ENCODE results near the gene TTI1. TPM values are rescaled to one million over a fixed set of nuclear protein-coding genes. Genes with fewer than 3 reads are reported as not detected.

TTI1 gene
- total RNA-seq, 1 experiment from 2014 or later: 37.4 TPM

- H3K9me3 Mint-ChIP-seq: no peaks in the 10 kb centered on the region
- H3K27ac Mint-ChIP-seq: no peak overlapping the region
- no peak for DNase-seq
Observed at GRCh38 chr20:38007526-38007925, 25.7 kb downstream of the TTI1 start.

More at GRCh38 chr20:38007526-38007925, 25.7 kb downstream of the TTI1 start:
- Histone ChIP-seq H3K4ac (ENCODE audit: low read depth, low read length) (no peak overlapping the region), H2AK5ac (ENCODE audit: insufficient read length, low read length) (no peak overlapping the region), H3K4me1 (ENCODE audit: insufficient read depth, low read length) (no peaks in the 10 kb centered on the region), H3K56ac (ENCODE audit: insufficient read length, low read depth, low read length) (no peak overlapping the region), H3K18ac (ENCODE audit: insufficient read length, low read depth, low read length) (no peak overlapping the region), H3K79me1 (ENCODE audit: insufficient read depth, low read depth, low read length, poor library complexity, severe bottlenecking) (peaks cover 3% of the 10 kb centered on the region), H4K5ac (ENCODE audit: insufficient read length, low read depth, low read length) (no peak overlapping the region), H2AFZ (ENCODE audit: low read length) (no peak overlapping the region), H4K91ac (ENCODE audit: insufficient read length, low read depth, low read length) (no peak overlapping the region), H3K9ac (ENCODE audit: extremely low read depth, insufficient read length, low read length) (no peak overlapping the region), H3K23me2 (ENCODE audit: insufficient read length, low read depth, low read length, poor library complexity, severe bottlenecking) (no peaks in the 10 kb centered on the region), H3T11ph (ENCODE audit: low read length) (no peak overlapping the region), H4K20me1 (ENCODE audit: control insufficient read depth, insufficient read depth, insufficient read length) (no peaks in the 10 kb centered on the region), H3K4me2 (ENCODE audit: insufficient read depth, insufficient read length, low read length) (no peak overlapping the region), H2BK20ac (ENCODE audit: low read depth, low read length, poor library complexity, severe bottlenecking) (no peak overlapping the region), H2BK15ac (ENCODE audit: low read depth, low read length) (no peak overlapping the region), H3K27ac (ENCODE audit: insufficient read length, low read depth, low read length) (no peak overlapping the region), H2BK5ac (ENCODE audit: insufficient read length, low read length) (no peak overlapping the region), H3K79me2 (ENCODE audit: insufficient read depth, low read length) (no peaks in the 10 kb centered on the region), H3K27me3 (ENCODE audit: insufficient read depth, low read length) (no peaks in the 10 kb centered on the region), H3K9me3 (ENCODE audit: control insufficient read depth, low read depth, low read length) (no peaks in the 10 kb centered on the region), H2BK12ac (ENCODE audit: insufficient read length, low read depth, low read length) (no peak overlapping the region), H3K23ac (ENCODE audit: insufficient read length, low read depth, low read length) (no peak overlapping the region), H2BK120ac (ENCODE audit: low read depth, low read length, poor library complexity, severe bottlenecking) (no peak overlapping the region), H4K8ac (replicated peaks; ENCODE audit: insufficient read length, low read depth, low read length) (no peak overlapping the region), H3K14ac (ENCODE audit: insufficient read depth, low read length) (no peak overlapping the region)
- peaks cover 7 to 32% (median 25%) of the 10 kb centered on the region in 3 experiments; a peak in 6 of 7 replicates for H3K36me3 Mint-ChIP-seq (ENCODE audit: insufficient read depth in 1 of 3, low read depth in 3 of 3)
- H3K4me1 Mint-ChIP-seq: no peaks in the 10 kb centered on the region; a peak in 1 of 4 replicates
- no peak overlapping the region for H3K4me3 Mint-ChIP-seq
- H3K27me3 Mint-ChIP-seq (ENCODE audit: low read depth): no peaks in the 10 kb centered on the region
- no CpG with 5 or more reads among the region's 1 CpG for WGBS (ENCODE audit: extremely low coverage, insufficient read length, low lambda C conversion rate)
- TF ChIP-seq CTCF (conservative IDR thresholded peaks at IDR 0.05): no peak

Data from H9 (cell line).